GM19025 (cell line): ENCODE measurements around the gene BEST3.
"Not testable (repeated sequence)": the region's sequence is repeated elsewhere in the genome, so short reads cannot be mapped to it uniquely, and the experiment has no call there.

Source experiments
- ATAC-seq: cut with Tn5 transposase; IDR thresholded peaks from one replicate; pipeline ENCODE4 v1.9.1; 2021; ENCODE audit warnings: mild to moderate bottlenecking, low read depth, moderate library complexity; ENCODE audit not compliant: unreplicated experiment

BEST3 gene

DNA sequence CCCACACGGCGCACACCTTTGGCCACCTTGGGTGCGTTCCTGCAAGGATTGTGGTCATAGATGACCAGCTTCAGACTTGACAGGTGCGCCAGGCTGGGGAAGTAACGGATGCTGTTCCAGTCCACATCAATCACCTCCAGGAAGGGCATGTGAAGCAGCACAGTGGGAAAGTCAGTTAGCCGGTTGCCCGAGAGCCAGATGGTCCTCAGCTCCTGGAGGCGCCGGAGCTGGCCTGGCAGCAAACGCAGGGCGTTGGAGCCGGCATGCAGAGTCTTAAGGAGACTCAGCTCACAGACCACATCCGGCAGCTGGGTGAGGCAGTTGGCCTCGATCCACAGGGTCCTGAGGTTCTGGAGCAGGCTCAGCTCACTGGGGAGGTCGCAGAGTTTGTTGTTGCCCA lies 89.0 kb downstream of the BEST3 start:
- no peak for ATAC-seq

GRCh38 chr12:69608114-69608513 lies 91.0 kb downstream of the BEST3 start:
- no peak for ATAC-seq

DNA sequence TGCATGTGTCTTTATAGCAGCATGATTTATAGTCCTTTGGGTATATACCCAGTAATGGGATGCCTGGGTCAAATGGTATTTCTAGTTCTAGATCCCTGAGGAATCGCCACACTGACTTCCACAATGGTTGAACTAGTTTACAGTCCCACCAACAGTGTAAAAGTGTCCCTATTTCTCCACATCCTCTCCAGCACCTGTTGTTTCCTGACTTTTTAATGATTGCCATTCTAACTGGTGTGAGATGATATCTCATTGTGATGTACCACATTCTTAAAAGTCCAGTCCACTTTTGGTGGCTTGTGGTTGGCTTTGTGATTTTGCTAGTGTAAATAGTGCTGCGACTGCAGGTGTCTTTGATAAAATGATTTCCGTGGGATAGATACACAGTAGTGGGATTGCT lies 94.8 kb downstream of the BEST3 start:
- ATAC-seq = not testable (repeated sequence)
